DOHH2 (cell line): ENCODE results near the gene FAM186B.
A peak's percentile ranks its signal among the peaks of the same experiment; 100 is the strongest.

ENCODE experiments used
- H3F3A ChIP-seq: fragments of 200-600 bp; sonication (generic), shearing (Covaris generic); 2 replicates; pipeline ENCODE4 v1.6.0; 2016; ENCODE audit warnings: antibody characterized with exemption, mild to moderate bottlenecking; ENCODE audit not compliant: control insufficient read depth, insufficient read depth
- H3K27ac ChIP-seq: fragments of 200-600 bp; sonication (generic); 2 replicates; pipeline ENCODE4 v1.5.1; 2014; ENCODE audit warnings: low read depth, mild to moderate bottlenecking, low read length, moderate library complexity
- H3K27me3 ChIP-seq: fragments of 200-600 bp; sonication (generic); 2 replicates; pipeline ENCODE4 v1.6.1; 2014; ENCODE audit warnings: mild to moderate bottlenecking, low read length, mixed read lengths; ENCODE audit not compliant: control insufficient read depth
- H3K36me3 ChIP-seq: fragments of 200-600 bp; sonication (generic); 2 replicates; pipeline ENCODE4 v1.6.1; 2014; ENCODE audit warnings: mild to moderate bottlenecking, low read length, moderate library complexity, mixed read lengths; ENCODE audit not compliant: control insufficient read depth
- H3K4me1 ChIP-seq: fragments of 200-600 bp; sonication (generic); 2 replicates; pipeline ENCODE4 v1.6.1; 2014; ENCODE audit warnings: mild to moderate bottlenecking, low read length, mixed read lengths; ENCODE audit not compliant: control insufficient read depth
- H3K4me2 ChIP-seq: fragments of 200-600 bp; sonication (generic); 2 replicates; pipeline ENCODE4 v1.6.0; 2014; ENCODE audit warnings: mild to moderate bottlenecking, low read length, moderate library complexity
- H3K4me3 ChIP-seq: fragments of 200-600 bp; sonication (generic); 2 replicates; pipeline ENCODE4 v1.5.1; 2014; ENCODE audit warnings: mild to moderate bottlenecking, low read length, mixed read lengths
- H3K79me2 ChIP-seq: fragments of 200-600 bp; sonication (generic); 2 replicates; pipeline ENCODE4 v1.6.1; 2014; ENCODE audit warnings: mild to moderate bottlenecking, low read length, mixed read lengths; ENCODE audit not compliant: control insufficient read depth
- H3K9me2 ChIP-seq: fragments of 200-600 bp; sonication (generic); replicated peaks from 2 replicates; pipeline ENCODE4 v1.6.1; 2014; ENCODE audit warnings: mild to moderate bottlenecking, low read length, mixed read lengths; ENCODE audit not compliant: control insufficient read depth
- H3K9me3 ChIP-seq: fragments of 200-600 bp; sonication (generic); 2 replicates; pipeline ENCODE4 v1.6.1; 2014; ENCODE audit warnings: antibody characterized with exemption, low read length, mixed read lengths; ENCODE audit not compliant: control insufficient read depth, insufficient read depth
- H4K20me1 ChIP-seq: fragments of 200-600 bp; sonication (generic); 2 replicates; pipeline ENCODE4 v1.6.0; 2014; ENCODE audit warnings: low read depth, mild to moderate bottlenecking, antibody characterized with exemption, low read length, moderate library complexity; ENCODE audit not compliant: control insufficient read depth, insufficient read depth
- EZH2phosphoT487 ChIP-seq: fragments of 200-600 bp; sonication (generic); IDR thresholded peaks from 2 replicates; pipeline ENCODE4 v1.6.1; 2017; ENCODE audit warnings: borderline replicate concordance, mild to moderate bottlenecking, antibody characterized with exemption, low read length, moderate library complexity, mixed read lengths
- TF ChIP-seq, protein P1 (sequence below): fragments of 200-600 bp; sonication (generic); IDR thresholded peaks from one replicate; pipeline ENCODE4 v1.5.1; 2014; ENCODE audit warnings: antibody characterized with exemption, mild to moderate bottlenecking, low read depth, low read length; ENCODE audit not compliant: poor library complexity, severe bottlenecking

Gene FAM186B

DNA sequence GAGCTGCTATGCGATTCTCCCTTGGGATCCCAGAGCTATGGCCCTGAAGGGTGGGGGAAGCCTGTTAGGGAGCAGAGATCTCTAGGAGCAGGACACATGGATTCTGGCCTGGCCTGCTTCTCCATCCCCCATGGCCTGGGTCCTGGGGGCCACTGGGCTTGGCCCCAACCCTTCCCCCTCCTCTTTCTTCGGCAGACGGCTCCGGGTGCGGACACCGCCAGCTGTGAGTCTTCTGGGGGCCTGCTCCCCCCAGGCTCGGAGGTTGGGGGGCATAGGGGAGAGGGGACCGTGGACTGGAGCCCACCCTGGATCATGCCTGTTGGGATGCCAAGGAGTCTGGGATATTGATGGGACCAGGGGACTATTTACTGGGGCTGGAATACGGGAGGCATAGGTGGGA lies 27.0 kb upstream of the FAM186B start:
- TF ChIP-seq, protein P1, sequence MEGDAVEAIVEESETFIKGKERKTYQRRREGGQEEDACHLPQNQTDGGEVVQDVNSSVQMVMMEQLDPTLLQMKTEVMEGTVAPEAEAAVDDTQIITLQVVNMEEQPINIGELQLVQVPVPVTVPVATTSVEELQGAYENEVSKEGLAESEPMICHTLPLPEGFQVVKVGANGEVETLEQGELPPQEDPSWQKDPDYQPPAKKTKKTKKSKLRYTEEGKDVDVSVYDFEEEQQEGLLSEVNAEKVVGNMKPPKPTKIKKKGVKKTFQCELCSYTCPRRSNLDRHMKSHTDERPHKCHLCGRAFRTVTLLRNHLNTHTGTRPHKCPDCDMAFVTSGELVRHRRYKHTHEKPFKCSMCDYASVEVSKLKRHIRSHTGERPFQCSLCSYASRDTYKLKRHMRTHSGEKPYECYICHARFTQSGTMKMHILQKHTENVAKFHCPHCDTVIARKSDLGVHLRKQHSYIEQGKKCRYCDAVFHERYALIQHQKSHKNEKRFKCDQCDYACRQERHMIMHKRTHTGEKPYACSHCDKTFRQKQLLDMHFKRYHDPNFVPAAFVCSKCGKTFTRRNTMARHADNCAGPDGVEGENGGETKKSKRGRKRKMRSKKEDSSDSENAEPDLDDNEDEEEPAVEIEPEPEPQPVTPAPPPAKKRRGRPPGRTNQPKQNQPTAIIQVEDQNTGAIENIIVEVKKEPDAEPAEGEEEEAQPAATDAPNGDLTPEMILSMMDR, result no peak
- no peak for TF ChIP-seq EZH2phosphoT487
- no peak overlapping the region for H3K4me3 ChIP-seq

DNA sequence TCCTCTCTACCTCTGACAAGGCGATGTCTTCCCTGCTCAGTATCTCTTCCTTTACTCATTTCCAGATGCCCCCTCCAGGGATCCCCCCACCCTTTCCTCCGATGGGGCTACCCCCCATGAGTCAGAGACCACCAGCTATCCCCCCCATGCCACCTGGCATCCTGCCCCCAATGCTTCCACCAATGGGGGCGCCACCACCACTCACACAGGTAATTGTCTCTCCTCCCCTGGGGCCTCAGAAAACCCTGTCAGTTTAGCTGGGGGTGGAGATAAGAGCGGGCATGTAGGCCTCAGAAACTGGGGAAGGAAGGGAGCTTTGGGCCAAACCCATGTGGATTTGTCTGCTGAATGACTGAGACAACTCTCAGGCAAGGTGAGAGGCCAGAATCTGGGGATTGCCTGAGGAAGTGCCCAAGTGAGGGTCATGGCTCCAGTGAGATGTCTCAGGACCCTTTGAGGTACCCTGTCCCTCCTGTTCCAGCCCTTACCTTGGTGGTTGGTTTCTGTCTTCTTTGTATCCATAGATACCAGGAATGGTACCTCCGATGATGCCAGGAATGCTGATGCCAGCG lies 26.0 kb upstream of the FAM186B start:
- Histone ChIP-seq H3K27me3 (no peaks in the 10 kb centered on the region; the same call in 1 of the 2 replicates), H3K4me3 (no peak overlapping the region), H3K9me3 (no peaks in the 10 kb centered on the region), H3K9me2 (no peaks in the 10 kb centered on the region), H3K36me3 (no peaks in the 10 kb centered on the region), H3K4me1 (peaks cover 10% of the 10 kb centered on the region), H3K79me2 (no peaks in the 10 kb centered on the region), H4K20me1 (no peaks in the 10 kb centered on the region), H3K27ac (no peak overlapping the region), H3K4me2 (no peak overlapping the region), H3F3A (peaks cover 5% of the 10 kb centered on the region; the same call in 1 of the 2 replicates)
- TF ChIP-seq EZH2phosphoT487, result no peak
- TF ChIP-seq, protein P1, result peak; percentile 30

More for the DNA sequence above, 27.0 kb upstream of the FAM186B start:
- Histone ChIP-seq H3K9me2 (no peaks in the 10 kb centered on the region), H4K20me1 (no peaks in the 10 kb centered on the region), H3F3A (peaks cover 5% of the 10 kb centered on the region; the same call in 1 of the 2 replicates), H3K4me1 (peaks cover 15% of the 10 kb centered on the region), H3K9me3 (no peaks in the 10 kb centered on the region), H3K79me2 (no peaks in the 10 kb centered on the region), H3K4me2 (no peak overlapping the region), H3K36me3 (no peaks in the 10 kb centered on the region), H3K27ac (no peak overlapping the region), H3K27me3 (no peaks in the 10 kb centered on the region; the same call in 1 of the 2 replicates)

DNA sequence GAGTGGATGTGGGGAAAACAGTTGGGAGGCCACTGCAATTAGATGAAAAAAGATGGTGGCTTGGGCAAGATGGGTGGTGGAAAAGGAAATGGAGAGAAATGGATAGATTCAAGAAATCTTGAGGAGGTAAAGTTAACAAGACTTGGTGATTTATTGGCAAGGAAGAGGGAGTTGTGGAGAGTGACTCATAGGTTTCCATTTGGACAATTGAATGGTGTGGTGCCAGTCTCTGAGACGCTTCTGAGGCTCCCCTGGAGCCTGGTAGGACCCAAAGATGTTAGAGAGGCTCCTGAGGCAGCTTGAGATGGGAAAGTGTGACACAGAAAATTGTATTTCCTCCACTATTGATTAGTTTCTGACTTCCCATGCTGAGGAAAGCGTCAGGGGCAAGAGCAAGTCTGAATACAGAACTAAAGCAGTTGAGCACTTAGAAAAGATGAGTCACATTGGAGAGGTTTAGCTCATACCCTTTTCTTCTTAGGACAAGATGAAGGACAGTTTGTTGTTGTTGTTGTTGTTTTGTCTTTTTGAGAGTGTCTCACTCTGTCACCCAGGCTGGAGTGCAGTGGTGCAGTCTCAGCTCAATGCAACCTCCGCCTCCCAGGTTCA lies 22.4 kb upstream of the FAM186B start:
- Histone ChIP-seq H3K9me2 (no peaks in the 10 kb centered on the region), H3K9me3 (no peaks in the 10 kb centered on the region), H3K4me3 (no peak overlapping the region), H3K4me2 (no peak overlapping the region), H3F3A (peaks cover 23% of the 10 kb centered on the region), H3K79me2 (no peaks in the 10 kb centered on the region), H3K36me3 (no peaks in the 10 kb centered on the region), H4K20me1 (no peaks in the 10 kb centered on the region), H3K27ac (no peak overlapping the region), H3K4me1 (peaks cover 26% of the 10 kb centered on the region), H3K27me3 (no peaks in the 10 kb centered on the region; the same call in 1 of the 2 replicates)
- no peak for TF ChIP-seq EZH2phosphoT487
- TF ChIP-seq, protein P1, result no peak
